MM.1S (cell line): ENCODE measurements around the gene DNAH11.

Experiments used
- EZH2 ChIP-seq: fragments of 300-600 bp; sonication (generic); optimal IDR thresholded peaks from 2 replicates; pipeline ENCODE3; 2017; ENCODE audit warnings: low read depth, mild to moderate bottlenecking, antibody characterized with exemption, low read length, mixed read lengths
- TF ChIP-seq, protein P1 (sequence below): fragments of 300-600 bp; sonication (generic); IDR thresholded peaks from 2 replicates; pipeline ENCODE4 v1.5.1; 2016; ENCODE audit warnings: antibody characterized with exemption, low read length, mixed read lengths

DNA sequence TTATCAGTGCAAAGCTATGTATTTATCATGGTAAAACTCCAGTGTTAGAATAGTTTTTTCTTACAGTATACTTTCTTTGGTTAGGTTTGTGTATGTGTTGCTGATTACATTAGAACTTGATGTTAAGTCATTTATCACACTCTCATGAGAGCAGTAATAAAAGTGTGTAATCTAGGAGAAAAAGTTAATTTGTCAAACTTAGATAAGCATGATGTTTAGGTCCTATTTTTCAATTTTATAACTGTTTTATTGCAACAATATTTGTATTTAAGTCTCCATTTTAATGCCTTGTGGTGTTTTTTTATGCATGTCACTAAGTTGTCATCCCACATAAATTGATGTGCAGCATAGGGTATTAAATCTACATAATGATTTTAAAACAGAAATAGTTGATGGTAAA, 28.8 kb upstream of the DNAH11 start:
- TF ChIP-seq, protein P1, sequence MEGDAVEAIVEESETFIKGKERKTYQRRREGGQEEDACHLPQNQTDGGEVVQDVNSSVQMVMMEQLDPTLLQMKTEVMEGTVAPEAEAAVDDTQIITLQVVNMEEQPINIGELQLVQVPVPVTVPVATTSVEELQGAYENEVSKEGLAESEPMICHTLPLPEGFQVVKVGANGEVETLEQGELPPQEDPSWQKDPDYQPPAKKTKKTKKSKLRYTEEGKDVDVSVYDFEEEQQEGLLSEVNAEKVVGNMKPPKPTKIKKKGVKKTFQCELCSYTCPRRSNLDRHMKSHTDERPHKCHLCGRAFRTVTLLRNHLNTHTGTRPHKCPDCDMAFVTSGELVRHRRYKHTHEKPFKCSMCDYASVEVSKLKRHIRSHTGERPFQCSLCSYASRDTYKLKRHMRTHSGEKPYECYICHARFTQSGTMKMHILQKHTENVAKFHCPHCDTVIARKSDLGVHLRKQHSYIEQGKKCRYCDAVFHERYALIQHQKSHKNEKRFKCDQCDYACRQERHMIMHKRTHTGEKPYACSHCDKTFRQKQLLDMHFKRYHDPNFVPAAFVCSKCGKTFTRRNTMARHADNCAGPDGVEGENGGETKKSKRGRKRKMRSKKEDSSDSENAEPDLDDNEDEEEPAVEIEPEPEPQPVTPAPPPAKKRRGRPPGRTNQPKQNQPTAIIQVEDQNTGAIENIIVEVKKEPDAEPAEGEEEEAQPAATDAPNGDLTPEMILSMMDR, result no peak
- TF ChIP-seq EZH2, result no peak
